Measurements from ENCODE around the gene SCUBE1.

GRCh38 chr22:43293259-43293654 lies 49.9 kb downstream of the SCUBE1 start:
- no peak for TF ChIP-seq CTCF (IDR thresholded peaks at IDR 0.05)
- no peak for TF ChIP-seq POLR2AphosphoS5 (IDR thresholded peaks at IDR 0.05; ENCODE audit: low read depth, low read length)
- TF ChIP-seq SIN3A (IDR thresholded peaks at IDR 0.05; ENCODE audit: borderline replicate concordance, insufficient read depth, low read depth, low read length): no peak
- TF ChIP-seq REST (IDR thresholded peaks at IDR 0.05; ENCODE audit: insufficient read depth in 1 of 2, low read depth in 2 of 2, low read length in 1 of 2): no peak
- TF ChIP-seq TCF7L2 (IDR thresholded peaks at IDR 0.05; ENCODE audit: low read depth, low read length): no peak
